Tibial nerve (tissue), 4 donors: ENCODE results near the gene LAIR1. TPM values are rescaled to one million over a fixed set of nuclear protein-coding genes. Genes with fewer than 3 reads are reported as not detected.

Source experiments
- DNase-seq, 2 donors: peaks; one replicate each; pipeline ENCODE4 v3.0.0-alpha.2; 2019; ENCODE audit warnings: low spot score in 2 of 2
- H3K27ac ChIP-seq, 4 donors: fragments of 200-600 bp; sonication (generic) in 3 of 4; one replicate each; pipeline ENCODE4 v1.5.1; 2017 to 2019; ENCODE audit warnings: mild to moderate bottlenecking in 1 of 4
- H3K27me3 ChIP-seq, 2 donors: fragments of 200-600 bp; sonication (generic) in 1 of 2; one replicate each; pipeline versions ENCODE4 v1.5.1 to v1.6.0; 2017 to 2019
- H3K36me3 ChIP-seq, 3 donors: fragments of 200-600 bp; sonication (generic); one replicate each; pipeline ENCODE4 v1.5.1; 2018 to 2019
- H3K4me1 ChIP-seq, 4 donors: fragments of 200-600 bp; sonication (generic) in 3 of 4; one replicate each; pipeline ENCODE4 v1.5.1; 2017 to 2019
- H3K4me3 ChIP-seq, 4 donors: fragments of 200-600 bp; sonication (generic) in 3 of 4; one replicate each; pipeline ENCODE4 v1.5.1; 2017 to 2019; ENCODE audit warnings: mild to moderate bottlenecking in 1 of 4, moderate library complexity in 1 of 4
- H3K9me3 ChIP-seq, 4 donors: fragments of 200-600 bp; sonication (generic) in 3 of 4; one replicate each; pipeline ENCODE4 v1.5.1; 2017 to 2019
- CTCF ChIP-seq, 5 experiments: fragments of 200-600 bp in 3 of 5; fragments of 450-650 bp in 2 of 5; sonication (generic) in 3 of 5; IDR thresholded peaks; one replicate each; pipeline ENCODE4 v1.5.1; 2016 to 2019; ENCODE audit warnings: antibody characterized with exemption in 5 of 5, mild to moderate bottlenecking in 3 of 5, moderate library complexity in 2 of 5
- EP300 ChIP-seq, 2 donors: sonication (generic); formaldehyde crosslinking; IDR thresholded peaks; one replicate each; pipeline ENCODE4 v1.6.1; 2017; ENCODE audit warnings: antibody characterized with exemption in 2 of 2, mild to moderate bottlenecking in 1 of 2
- POLR2A ChIP-seq, 2 donors: fragments of 450-650 bp; IDR thresholded peaks; one replicate each; pipeline ENCODE4 v1.6.1; 2017; ENCODE audit warnings: antibody characterized with exemption in 2 of 2, mild to moderate bottlenecking in 2 of 2, moderate library complexity in 2 of 2
- WGBS, 2 donors: methylation state at CpG; one replicate each; pipeline ENCODE4 v1.1.5; 2018; 5-methylcytosine and 5-hydroxymethylcytosine counted together
- total RNA-seq, 4 donors: library from RNA; depleted of rRNA; stranded (reverse); fragments of >200 nt; gene quantifications; one replicate each; pipeline ENCODE4 v1.1.0, GENCODE V29; 2016

The LAIR1 gene
- total RNA-seq, 4 donors from 2014 or later: 15.5 to 59.1 (median 31.1) TPM

GRCh38 chr19:54395685-54396084 is 31.0 kb upstream of the LAIR1 start:
- DNase-seq: no peak
- 85 to 91% methylated on average over 8 of the region's 8 CpGs for WGBS, 2 donors
- no peaks in the 10 kb centered on the region for H3K4me1 ChIP-seq
- H3K36me3 ChIP-seq: no peaks in the 10 kb centered on the region
- peaks cover 0 to 12% of the 10 kb centered on the region in 2 donors for H3K27me3 ChIP-seq
- H3K9me3 ChIP-seq: no peaks in the 10 kb centered on the region
- TF ChIP-seq POLR2A (IDR thresholded peaks at IDR 0.05): no peak
- TF ChIP-seq CTCF (IDR thresholded peaks at IDR 0.05): no peak
- no peak for TF ChIP-seq EP300 (IDR thresholded peaks at IDR 0.05)
- H3K27ac ChIP-seq: no peak overlapping the region
- no peak overlapping the region for H3K4me3 ChIP-seq

GRCh38 chr19:54393381-54393780 is 28.6 kb upstream of the LAIR1 start:
- H3K27me3 ChIP-seq: peaks cover 0 to 21% of the 10 kb centered on the region in 2 donors
- no peaks in the 10 kb centered on the region for H3K36me3 ChIP-seq
- peaks cover 0 to 9% (median 2%) of the 10 kb centered on the region in 4 donors for H3K4me1 ChIP-seq
- no peak overlapping the region for H3K27ac ChIP-seq
- 68 to 83% methylated on average over 13 to 16 of the region's 16 CpGs for WGBS, 2 donors
- H3K4me3 ChIP-seq: no peak overlapping the region
- no peaks in the 10 kb centered on the region for H3K9me3 ChIP-seq
- no peak for DNase-seq
- TF ChIP-seq CTCF (IDR thresholded peaks at IDR 0.05): no peak
- TF ChIP-seq POLR2A (IDR thresholded peaks at IDR 0.05): no peak
- no peak for TF ChIP-seq EP300 (IDR thresholded peaks at IDR 0.05)

- Histone ChIP-seq H3K36me3 (no peaks in the 10 kb centered on the region), H3K4me3 (no peak overlapping the region), H3K4me1 (peaks cover 0 to 10% (median 4%) of the 10 kb centered on the region in 4 donors), H3K27me3 (peaks cover 0 to 32% of the 10 kb centered on the region in 2 donors), H3K27ac (no peak overlapping the region), H3K9me3 (no peaks in the 10 kb centered on the region)
- TF ChIP-seq EP300 (IDR thresholded peaks at IDR 0.05) (no peak), POLR2A (IDR thresholded peaks at IDR 0.05) (no peak), CTCF (IDR thresholded peaks at IDR 0.05) (no peak)
- no peak for DNase-seq
- WGBS, 2 donors: 73 to 77% methylated on average over 5 of the region's 5 CpGs
Measured at GRCh38 chr19:54392105-54392504, 27.4 kb upstream of the LAIR1 start.

GRCh38 chr19:54391589-54392061 is 26.9 kb upstream of the LAIR1 start:
- Histone ChIP-seq H3K4me3 (no peak overlapping the region), H3K4me1 (peaks cover 0 to 10% (median 4%) of the 10 kb centered on the region in 4 donors), H3K27ac (no peak overlapping the region), H3K9me3 (no peaks in the 10 kb centered on the region), H3K36me3 (no peaks in the 10 kb centered on the region), H3K27me3 (peaks cover 0 to 37% of the 10 kb centered on the region in 2 donors)
- TF ChIP-seq POLR2A (IDR thresholded peaks at IDR 0.05) (no peak), EP300 (IDR thresholded peaks at IDR 0.05) (no peak), CTCF (IDR thresholded peaks at IDR 0.05) (no peak)
- WGBS, 2 donors: 30 to 37% methylated on average over 4 of the region's 4 CpGs
- DNase-seq: no peak

GRCh38 chr19:54390942-54391577 is 26.3 kb upstream of the LAIR1 start:
- no peaks in the 10 kb centered on the region for H3K36me3 ChIP-seq
- peaks cover 0 to 10% (median 4%) of the 10 kb centered on the region in 4 donors for H3K4me1 ChIP-seq
- DNase-seq: no peak
- no peak overlapping the region for H3K27ac ChIP-seq
- TF ChIP-seq CTCF (IDR thresholded peaks at IDR 0.05) (peak; percentile 60 to 79 (median 69)), POLR2A (IDR thresholded peaks at IDR 0.05) (no peak)
- peaks cover 0 to 38% of the 10 kb centered on the region in 2 donors for H3K27me3 ChIP-seq
- 23 to 31% methylated on average over 7 of the region's 7 CpGs for WGBS, 2 donors
- no peak overlapping the region for H3K4me3 ChIP-seq
- no peaks in the 10 kb centered on the region for H3K9me3 ChIP-seq
